ENCODE data around the gene SYVN1. TPM values are rescaled to one million over a fixed set of nuclear protein-coding genes. Genes with fewer than 3 reads are reported as not detected.

SYVN1 gene
- total RNA-seq, 1 experiment from 2014 or later = 45.9 TPM

- peak overlapping the region; percentile 98 for H3K9ac ChIP-seq (ENCODE audit: low read length)
- RAD21 ChIA-PET (ENCODE audit: low non-redundant PET in 1 of 2, low total read pairs in 2 of 2, uncharacterized antibody in 2 of 2, unreplicated experiment in 2 of 2) = no interaction called here
- no peaks in the 10 kb centered on the region for H3K9me2 ChIP-seq (ENCODE audit: insufficient read depth)
- CTCF ChIA-PET = no interaction called here
- POLR2A ChIA-PET = no interaction called here
- intact Hi-C loops (cut with micrococcal nuclease) = loop anchor here (1.0 to 5.0 kb wide), 3 partner anchors 12 to 57 kb away; partner anchors contain the start of genes SAC3D1, SNX15 and VPS51
- no peak for DNase-seq (ENCODE audit: low read depth, low spot score)
- peaks cover 7 to 22% of the 10 kb centered on the region in 2 experiments; a peak in 3 of 4 replicates for H3K4me1 ChIP-seq (ENCODE audit: control insufficient read depth in 1 of 2, insufficient read depth in 2 of 2, low read length in 2 of 2)
- H3K4me2 ChIP-seq (ENCODE audit: low read length) = peak overlapping the region; percentile 82
- H3K27me3 ChIP-seq (ENCODE audit: insufficient read depth, low read length) = no peaks in the 10 kb centered on the region
- H4K20me1 ChIP-seq (ENCODE audit: insufficient read depth) = no peaks in the 10 kb centered on the region
- H3K27ac ChIP-seq (ENCODE audit: low read depth, low read length) = peak overlapping the region; percentile 82
- no peaks in the 10 kb centered on the region for H3K9me3 ChIP-seq (ENCODE audit: control insufficient read depth in 1 of 2, insufficient read depth in 1 of 2, low read depth in 1 of 2, low read length in 2 of 2)
- ATAC-seq = peak; percentile 37
- TF ChIP-seq ELF1 (IDR thresholded peaks at IDR 0.05; ENCODE audit: borderline replicate concordance, low read depth) = no peak
- TF ChIP-seq REST (IDR thresholded peaks at IDR 0.05; ENCODE audit: low read depth) = no peak
- no peak for TF ChIP-seq SIN3A (IDR thresholded peaks at IDR 0.05; ENCODE audit: low read depth)
- no peak for TF ChIP-seq SP1 (IDR thresholded peaks at IDR 0.05; ENCODE audit: low read depth)
- no peak for TF ChIP-seq YY1 (IDR thresholded peaks at IDR 0.05; ENCODE audit: extremely low read depth, insufficient replicate concordance, low read depth, low read length)
- no peak for TF ChIP-seq SRF (IDR thresholded peaks at IDR 0.05; ENCODE audit: low read depth)
- no peak for TF ChIP-seq JUND (IDR thresholded peaks at IDR 0.05)
- TF ChIP-seq, protein P1, sequence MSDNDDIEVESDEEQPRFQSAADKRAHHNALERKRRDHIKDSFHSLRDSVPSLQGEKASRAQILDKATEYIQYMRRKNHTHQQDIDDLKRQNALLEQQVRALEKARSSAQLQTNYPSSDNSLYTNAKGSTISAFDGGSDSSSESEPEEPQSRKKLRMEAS (IDR thresholded peaks at IDR 0.05) = no peak
- peaks cover 42% of the 10 kb centered on the region for H3K79me2 ChIP-seq (ENCODE audit: insufficient read depth, low read length)
- H3K36me3 ChIP-seq (ENCODE audit: control insufficient read depth in 1 of 2, insufficient read depth in 2 of 2, low read length in 2 of 2) = peaks cover 6 to 38% of the 10 kb centered on the region in 2 experiments; a peak in 2 of 4 replicates
- peak overlapping the region; percentile 86 to 98 for H3K4me3 ChIP-seq (replicated peaks in 1 of 2; ENCODE audit: low read depth in 1 of 2, low read length in 2 of 2)
- H2AFZ ChIP-seq (ENCODE audit: low read depth, low read length, poor library complexity, severe bottlenecking) = no peak overlapping the region
- BruUV-seq (replicated peaks) = TSS peak; percentile 71
Observed at GRCh38 chr11:65084598-65085375, 49.5 kb downstream of the SYVN1 start.
